Colonic mucosa (tissue), 4 donors: ENCODE data around the gene GSX2. TPM values are rescaled to one million over a fixed set of nuclear protein-coding genes. Genes with fewer than 3 reads are reported as not detected.
"Not testable (repeated sequence)": the region's sequence is repeated elsewhere in the genome, so short reads cannot be mapped to it uniquely, and the experiment has no call there.

Experiments
- DNase-seq: peaks from one replicate; pipeline ENCODE4 v3.0.0-alpha.2; 2020
- H3K27ac ChIP-seq: fragments of 200-600 bp; one replicate; pipeline ENCODE4 v1.8.0; 2021
- H3K27me3 ChIP-seq: fragments of 200-600 bp; one replicate; pipeline ENCODE4 v1.8.0; 2021
- H3K36me3 ChIP-seq: fragments of 200-600 bp; one replicate; pipeline ENCODE4 v1.8.0; 2021
- H3K4me1 ChIP-seq: fragments of 200-600 bp; one replicate; pipeline ENCODE4 v1.8.0; 2021; ENCODE audit warnings: mild to moderate bottlenecking
- H3K4me3 ChIP-seq: fragments of 200-600 bp; one replicate; pipeline ENCODE4 v1.8.0; 2021
- H3K9ac ChIP-seq, 2 donors: one replicate each; pipeline ENCODE4 v1.7.0; 2013; ENCODE audit warnings: control low read depth in 2 of 2, low read depth in 2 of 2, low read length in 2 of 2
- H3K9me3 ChIP-seq: fragments of 200-600 bp; one replicate; pipeline ENCODE4 v1.8.0; 2021
- intact Hi-C: fragments of 100-400 bp; cut with DNase I; formaldehyde crosslinking; loops from one replicate; pipeline ENCODE4 v1.14.1; 2022
- total RNA-seq, 2 donors: library from RNA; stranded (reverse); fragmentation: NEBNext Ultra II Directional in 1 of 2; extraction: Animal tissue kit (Norgen Biotek cat#: 25700) in 1 of 2; gene quantifications; one replicate each; pipeline ENCODE4 v1.2.1, GENCODE V29; 2021
- TF ChIP-seq, protein P1 (sequence below): fragments of 200-600 bp; IDR thresholded peaks from one replicate; pipeline ENCODE4 v1.8.0; 2022; ENCODE audit warnings: antibody characterized with exemption, mild to moderate bottlenecking
- donor health status: healthy.
- donor health status: DM: no; HTN: no; CAD: no.
- donor health status: DM: no; HTN: no; CAD: no.

Gene GSX2
- total RNA-seq: not detected

DNA sequence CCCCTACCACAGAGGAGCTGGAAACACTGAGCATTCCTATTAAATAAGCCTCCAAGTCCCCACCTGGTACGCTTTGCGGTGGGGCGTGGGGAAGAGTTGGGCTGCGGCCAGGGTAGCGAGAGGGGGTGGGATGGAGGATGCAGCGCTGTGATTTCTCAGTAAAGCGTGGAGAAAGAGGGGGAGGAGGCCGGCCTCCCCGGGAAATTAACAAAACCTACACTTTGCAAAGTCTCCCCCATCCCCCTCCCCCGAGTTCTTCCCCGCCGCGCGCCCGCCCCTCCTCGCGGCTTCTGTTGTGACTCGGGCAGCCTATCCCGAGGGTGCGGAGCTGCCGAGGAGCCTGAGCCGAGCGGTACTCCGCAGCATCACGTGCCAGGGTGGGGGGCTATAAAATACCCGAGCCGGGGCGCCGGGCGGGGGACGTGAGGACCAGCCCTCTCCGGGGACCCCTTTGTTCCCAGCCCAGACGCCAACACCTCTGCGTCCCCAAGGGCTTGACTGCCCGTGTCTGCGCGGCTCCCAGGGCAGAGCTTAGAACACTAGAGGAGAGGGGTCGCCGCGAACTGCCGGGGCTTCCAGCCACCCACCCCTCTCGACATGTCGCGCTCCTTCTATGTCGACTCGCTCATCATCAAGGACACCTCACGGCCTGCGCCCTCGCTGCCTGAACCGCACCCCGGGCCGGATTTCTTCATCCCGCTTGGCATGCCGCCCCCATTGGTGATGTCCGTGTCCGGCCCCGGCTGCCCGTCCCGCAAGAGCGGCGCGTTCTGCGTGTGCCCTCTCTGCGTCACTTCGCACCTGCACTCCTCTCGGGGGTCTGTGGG is at the start of gene GSX2:
GSX2 (plus strand) TSS at position 416 of the 827 bp plus-strand sequence; CDS start at position 598, 182 bp downstream.
- H3K27me3 ChIP-seq: peaks cover 91% of the 10 kb centered on the region

DNA sequence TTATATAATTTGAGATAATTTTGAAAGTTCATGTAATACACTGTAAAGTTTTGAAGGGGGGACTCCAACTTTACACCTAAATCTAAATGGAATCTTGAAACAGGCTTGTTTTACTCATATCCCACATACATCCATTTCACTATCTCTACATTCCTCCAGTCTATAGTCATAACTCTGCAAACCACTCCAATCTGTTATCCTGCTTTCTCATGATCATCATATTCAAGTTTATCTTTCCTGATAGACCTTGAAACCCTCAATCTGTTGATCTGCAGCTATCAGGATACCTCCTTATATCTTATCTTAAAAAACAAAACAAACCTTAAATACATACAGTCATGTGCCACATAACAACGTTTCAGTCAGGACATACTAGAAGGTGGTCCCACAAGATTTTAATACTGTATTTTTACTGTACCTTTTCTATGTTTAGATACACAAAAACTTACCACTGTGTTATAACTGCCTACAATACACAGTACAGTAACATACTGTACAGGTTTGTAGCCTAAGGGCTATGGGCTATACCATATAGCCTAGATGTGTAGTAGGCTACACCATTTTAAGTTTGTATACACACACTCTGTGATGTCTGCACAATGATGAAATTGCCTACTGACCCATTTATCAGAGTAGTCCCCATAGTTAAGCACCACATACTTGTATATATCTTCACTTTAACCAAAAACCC is 49.6 kb upstream of the GSX2 start:
- no peak overlapping the region for H3K27ac ChIP-seq
- no peaks in the 10 kb centered on the region for H3K27me3 ChIP-seq
- H3K4me1 ChIP-seq: no peaks in the 10 kb centered on the region
- intact Hi-C loops: loop anchor here (10.0 kb wide), 1 partner anchor 46 kb away; no protein-coding TSS in a partner anchor
- H3K9ac ChIP-seq: no peak overlapping the region
- TF ChIP-seq, protein P1, sequence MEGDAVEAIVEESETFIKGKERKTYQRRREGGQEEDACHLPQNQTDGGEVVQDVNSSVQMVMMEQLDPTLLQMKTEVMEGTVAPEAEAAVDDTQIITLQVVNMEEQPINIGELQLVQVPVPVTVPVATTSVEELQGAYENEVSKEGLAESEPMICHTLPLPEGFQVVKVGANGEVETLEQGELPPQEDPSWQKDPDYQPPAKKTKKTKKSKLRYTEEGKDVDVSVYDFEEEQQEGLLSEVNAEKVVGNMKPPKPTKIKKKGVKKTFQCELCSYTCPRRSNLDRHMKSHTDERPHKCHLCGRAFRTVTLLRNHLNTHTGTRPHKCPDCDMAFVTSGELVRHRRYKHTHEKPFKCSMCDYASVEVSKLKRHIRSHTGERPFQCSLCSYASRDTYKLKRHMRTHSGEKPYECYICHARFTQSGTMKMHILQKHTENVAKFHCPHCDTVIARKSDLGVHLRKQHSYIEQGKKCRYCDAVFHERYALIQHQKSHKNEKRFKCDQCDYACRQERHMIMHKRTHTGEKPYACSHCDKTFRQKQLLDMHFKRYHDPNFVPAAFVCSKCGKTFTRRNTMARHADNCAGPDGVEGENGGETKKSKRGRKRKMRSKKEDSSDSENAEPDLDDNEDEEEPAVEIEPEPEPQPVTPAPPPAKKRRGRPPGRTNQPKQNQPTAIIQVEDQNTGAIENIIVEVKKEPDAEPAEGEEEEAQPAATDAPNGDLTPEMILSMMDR: no peak
- no peak overlapping the region for H3K4me3 ChIP-seq
- H3K36me3 ChIP-seq: no peaks in the 10 kb centered on the region
- DNase-seq: no peak
- no peaks in the 10 kb centered on the region for H3K9me3 ChIP-seq

More for the DNA sequence above, at the start of gene GSX2:
- peak within 1 kb of the TSS in 1 of 2 donors; percentile 12 for H3K9ac ChIP-seq
- intact Hi-C loops: loop anchor here (10.0 kb wide), 1 partner anchor 115 kb away; no protein-coding TSS in a partner anchor
- H3K27ac ChIP-seq: no peak within 1 kb of the TSS
- DNase-seq: no peak
- H3K4me3 ChIP-seq: peak within 1 kb of the TSS; percentile 19
- H3K36me3 ChIP-seq: no peaks in the 10 kb centered on the region
- H3K9me3 ChIP-seq: no peaks in the 10 kb centered on the region
- TF ChIP-seq, protein P1: no peak
- peaks cover 6% of the 10 kb centered on the region for H3K4me1 ChIP-seq

DNA sequence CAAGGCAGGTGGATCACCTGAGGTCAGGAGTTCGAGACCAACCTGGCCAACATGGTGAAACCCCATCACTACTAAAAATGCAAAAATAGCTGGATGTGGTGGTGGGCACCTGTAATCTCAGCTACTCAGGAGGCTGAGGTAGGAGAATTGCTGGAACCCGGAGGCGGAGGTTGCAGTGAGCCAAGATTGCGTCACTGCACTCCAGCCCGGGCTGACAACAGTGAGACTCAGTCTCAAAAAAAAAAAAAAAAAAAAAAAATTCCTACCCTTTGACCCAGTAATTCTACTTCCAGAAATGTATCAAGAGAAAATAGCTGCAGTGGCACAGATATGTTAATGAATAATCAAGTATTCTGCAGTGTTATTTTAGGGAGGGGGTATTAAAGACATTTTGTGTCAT is 46.6 kb upstream of the GSX2 start:
- H3K27me3 ChIP-seq, DNase-seq, H3K9me3 ChIP-seq, H3K4me1 ChIP-seq, H3K9ac ChIP-seq, H3K4me3 ChIP-seq, H3K27ac ChIP-seq, H3K36me3 ChIP-seq: not testable (repeated sequence)
- intact Hi-C loops: loop anchor here (10.0 kb wide), 1 partner anchor 49 kb away; no protein-coding TSS in a partner anchor

DNA sequence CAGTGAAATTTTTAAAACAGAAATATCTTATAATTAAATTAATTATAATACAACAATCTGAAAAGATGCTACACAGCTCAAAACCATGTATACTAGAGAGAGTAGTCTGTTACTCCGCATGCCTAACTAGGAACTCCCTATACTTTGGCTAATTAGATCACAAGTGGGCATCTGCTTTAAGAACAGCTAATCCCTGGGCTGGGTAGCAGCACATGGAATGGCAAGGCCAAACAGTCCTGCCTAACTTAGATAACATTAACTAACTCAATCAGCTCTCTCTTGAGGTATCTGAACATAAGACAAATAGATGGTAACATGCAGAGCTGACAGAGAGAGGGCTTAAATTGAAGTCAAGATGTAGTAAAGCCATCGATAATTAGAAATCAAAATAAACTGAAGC is 45.5 kb upstream of the GSX2 start:
- intact Hi-C loops: loop anchor here (10.0 kb wide), 1 partner anchor 50 kb away; no protein-coding TSS in a partner anchor
- H3K4me1 ChIP-seq: no peaks in the 10 kb centered on the region
- no peak overlapping the region for H3K4me3 ChIP-seq
- no peaks in the 10 kb centered on the region for H3K27me3 ChIP-seq
- no peaks in the 10 kb centered on the region for H3K9me3 ChIP-seq
- no peak overlapping the region for H3K27ac ChIP-seq
- TF ChIP-seq, protein P1: no peak
- no peak overlapping the region for H3K9ac ChIP-seq
- no peaks in the 10 kb centered on the region for H3K36me3 ChIP-seq
- no peak for DNase-seq

DNA sequence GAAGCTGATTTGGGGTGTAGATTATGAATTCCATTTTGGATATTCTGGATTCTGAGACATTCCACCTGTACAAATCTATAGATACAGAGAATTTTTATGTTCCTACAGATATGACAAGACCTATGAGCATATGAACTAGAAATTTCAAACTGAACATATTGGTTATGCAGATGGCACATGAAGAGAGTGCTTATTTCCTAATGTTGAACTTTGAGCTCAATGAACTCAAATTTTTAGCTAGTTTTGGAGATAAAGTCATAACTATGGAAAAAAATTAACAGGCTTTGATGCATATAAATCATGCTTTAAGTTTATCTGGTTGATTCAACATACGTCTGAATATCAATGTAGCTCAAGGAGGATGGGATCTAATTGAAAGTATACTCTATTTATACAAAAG is 44.5 kb upstream of the GSX2 start:
- no peak overlapping the region for H3K9ac ChIP-seq
- intact Hi-C loops: loop anchor here (10.0 kb wide), 1 partner anchor 51 kb away; no protein-coding TSS in a partner anchor
- no peak overlapping the region for H3K27ac ChIP-seq
- TF ChIP-seq, protein P1: no peak
- no peaks in the 10 kb centered on the region for H3K27me3 ChIP-seq
- no peaks in the 10 kb centered on the region for H3K9me3 ChIP-seq
- H3K4me3 ChIP-seq: no peak overlapping the region
- H3K4me1 ChIP-seq: no peaks in the 10 kb centered on the region
- DNase-seq: no peak
- H3K36me3 ChIP-seq: no peaks in the 10 kb centered on the region
